PC-9 (cell line): ENCODE data around the gene TMEM86A. TPM values are rescaled to one million over a fixed set of nuclear protein-coding genes. Genes with fewer than 3 reads are reported as not detected.
"Not testable (repeated sequence)": the region's sequence is repeated elsewhere in the genome, so short reads cannot be mapped to it uniquely, and the experiment has no call there.

Experiments used
- BruUV-seq: library from RNA; stranded (reverse); fragments of 400-500 nt; replicated peaks from 2 replicates; lab custom pipeline; 2021; lab: Mats Ljungman, UMichigan
- CTCF ChIA-PET: fragments of 300-600 bp; sonication (Branson Sonifier 250); formaldehyde crosslinking; loops from one replicate; lab custom pipeline; 2022; ENCODE audit warnings: antibody characterized with exemption; lab: Charles Lee
- POLR2A ChIA-PET: fragments of 300-600 bp; sonication (Branson Sonifier 250); formaldehyde crosslinking; loops from one replicate; lab custom pipeline; 2022; ENCODE audit warnings: antibody characterized with exemption; ENCODE audit not compliant: unreplicated experiment; lab: Charles Lee
- DNase-seq, 2 experiments: peaks; one replicate each; pipeline versions ENCODE4 v3.0.0 to v3.0.0-alpha.2; 2015 to 2022; ENCODE audit warnings: mixed read lengths in 1 of 2
- H2AFZ ChIP-seq: fragments of 200-600 bp; sonication (generic); 2 replicates; pipeline ENCODE4 v1.8.1; 2017; ENCODE audit warnings: antibody characterized with exemption
- H3F3A ChIP-seq: fragments of 200-600 bp; sonication (generic); 2 replicates; pipeline ENCODE4 v1.8.1; 2017; ENCODE audit warnings: antibody characterized with exemption, mild to moderate bottlenecking, low read depth; ENCODE audit not compliant: insufficient read depth
- H3K27ac ChIP-seq: fragments of 200-600 bp; sonication (generic); 2 replicates; pipeline ENCODE4 v1.6.1; 2016; ENCODE audit warnings: mixed run types
- H3K27me3 ChIP-seq: fragments of 200-600 bp; sonication (generic); 2 replicates; pipeline ENCODE4 v1.6.1; 2016; ENCODE audit warnings: low read depth, mixed run types; ENCODE audit not compliant: insufficient read depth
- H3K36me3 ChIP-seq: fragments of 200-600 bp; sonication (generic); 2 replicates; pipeline ENCODE4 v1.6.1; 2016; ENCODE audit warnings: low read depth, mixed run types
- H3K4me1 ChIP-seq: fragments of 200-600 bp; sonication (generic); replicated peaks from 2 replicates; pipeline ENCODE4 v1.6.1; 2016; ENCODE audit warnings: mixed run types; ENCODE audit not compliant: insufficient read depth
- H3K4me2 ChIP-seq: fragments of 200-600 bp; sonication (generic); 2 replicates; pipeline ENCODE4 v1.6.1; 2017; ENCODE audit warnings: mixed run types
- H3K4me3 ChIP-seq: fragments of 200-600 bp; sonication (generic); 2 replicates; pipeline ENCODE4 v1.6.1; 2016; ENCODE audit warnings: mixed run types
- H3K79me2 ChIP-seq: fragments of 200-600 bp; sonication (generic); 2 replicates; pipeline ENCODE4 v1.6.1; 2017; ENCODE audit warnings: low read depth, mixed run types
- H3K9me2 ChIP-seq: fragments of 200-600 bp; sonication (generic); 2 replicates; pipeline ENCODE4 v1.8.1; 2017; ENCODE audit warnings: mild to moderate bottlenecking; ENCODE audit not compliant: insufficient read depth
- H3K9me3 ChIP-seq: fragments of 200-600 bp; sonication (generic); 2 replicates; pipeline ENCODE4 v1.8.1; 2016; ENCODE audit warnings: low read depth; ENCODE audit not compliant: insufficient read depth
- H4K20me1 ChIP-seq: fragments of 200-600 bp; sonication (generic); 2 replicates; pipeline ENCODE4 v1.8.1; 2017; ENCODE audit not compliant: insufficient read depth
- EZH2 ChIP-seq: fragments of 200-600 bp; sonication (generic); IDR thresholded peaks from 2 replicates; pipeline ENCODE4 v1.8.0; 2017; ENCODE audit warnings: antibody characterized with exemption, low read depth
- intact Hi-C: fragments of 100-400 bp; cut with micrococcal nuclease; formaldehyde crosslinking; loops from one replicate; pipeline ENCODE4 v1.10.0; 2022; ENCODE audit not compliant: unreplicated experiment
- total RNA-seq: library from RNA; stranded (reverse); gene quantifications from 2 replicates; pipeline ENCODE4 v1.2.3, GENCODE V29; 2021
- TF ChIP-seq, protein P1 (sequence below): fragments of 200-600 bp; sonication (generic); conservative IDR thresholded peaks from 2 replicates; pipeline ENCODE4 v1.6.1; 2017; ENCODE audit warnings: mixed run types, antibody characterized with exemption, mild to moderate bottlenecking, moderate library complexity

Gene TMEM86A
- total RNA-seq, 1 experiment from 2014 or later: 2.1 TPM

DNA sequence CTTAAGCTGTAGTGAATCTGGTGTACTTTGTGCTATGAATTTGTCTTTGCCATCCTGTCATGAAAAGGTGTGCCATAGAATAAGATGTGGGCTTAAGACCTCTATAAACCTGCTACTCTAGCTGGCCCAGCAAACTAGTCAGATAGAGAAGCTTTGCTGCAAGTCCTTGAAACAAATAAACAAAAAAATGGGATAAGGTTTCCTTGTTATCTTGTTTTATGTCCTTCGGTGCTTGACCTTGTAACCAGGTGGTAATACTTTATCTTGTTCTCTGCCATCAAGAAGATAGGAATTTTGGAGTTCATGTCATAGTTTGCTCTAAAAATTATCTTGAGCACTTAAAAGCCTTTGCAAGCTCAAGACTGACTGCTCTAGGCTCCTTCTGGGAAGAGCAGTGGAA lies 14.3 kb upstream of the TMEM86A start:
- H3K27me3 ChIP-seq: no peaks in the 10 kb centered on the region
- TF ChIP-seq EZH2: no peak
- TF ChIP-seq, protein P1, sequence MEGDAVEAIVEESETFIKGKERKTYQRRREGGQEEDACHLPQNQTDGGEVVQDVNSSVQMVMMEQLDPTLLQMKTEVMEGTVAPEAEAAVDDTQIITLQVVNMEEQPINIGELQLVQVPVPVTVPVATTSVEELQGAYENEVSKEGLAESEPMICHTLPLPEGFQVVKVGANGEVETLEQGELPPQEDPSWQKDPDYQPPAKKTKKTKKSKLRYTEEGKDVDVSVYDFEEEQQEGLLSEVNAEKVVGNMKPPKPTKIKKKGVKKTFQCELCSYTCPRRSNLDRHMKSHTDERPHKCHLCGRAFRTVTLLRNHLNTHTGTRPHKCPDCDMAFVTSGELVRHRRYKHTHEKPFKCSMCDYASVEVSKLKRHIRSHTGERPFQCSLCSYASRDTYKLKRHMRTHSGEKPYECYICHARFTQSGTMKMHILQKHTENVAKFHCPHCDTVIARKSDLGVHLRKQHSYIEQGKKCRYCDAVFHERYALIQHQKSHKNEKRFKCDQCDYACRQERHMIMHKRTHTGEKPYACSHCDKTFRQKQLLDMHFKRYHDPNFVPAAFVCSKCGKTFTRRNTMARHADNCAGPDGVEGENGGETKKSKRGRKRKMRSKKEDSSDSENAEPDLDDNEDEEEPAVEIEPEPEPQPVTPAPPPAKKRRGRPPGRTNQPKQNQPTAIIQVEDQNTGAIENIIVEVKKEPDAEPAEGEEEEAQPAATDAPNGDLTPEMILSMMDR: no peak
- ChIA-PET CTCF (no interaction called here), POLR2A (no interaction called here)
- H2AFZ ChIP-seq: no peak overlapping the region
- no peaks in the 10 kb centered on the region for H3K36me3 ChIP-seq
- H3K9me3 ChIP-seq: no peaks in the 10 kb centered on the region
- H3K4me3 ChIP-seq: no peak overlapping the region
- H3K27ac ChIP-seq: no peak overlapping the region
- H3K4me1 ChIP-seq: peaks cover 18% of the 10 kb centered on the region; the same call in 1 of the 2 replicates
- H3K4me2 ChIP-seq: no peak overlapping the region
- no peaks in the 10 kb centered on the region for H3K9me2 ChIP-seq
- no peak for DNase-seq
- no peaks in the 10 kb centered on the region for H4K20me1 ChIP-seq
- BruUV-seq: no TSS peak
- peaks cover 4% of the 10 kb centered on the region; the same call in 1 of the 2 replicates for H3F3A ChIP-seq
- intact Hi-C loops: no loop called here
- H3K79me2 ChIP-seq: no peaks in the 10 kb centered on the region

DNA sequence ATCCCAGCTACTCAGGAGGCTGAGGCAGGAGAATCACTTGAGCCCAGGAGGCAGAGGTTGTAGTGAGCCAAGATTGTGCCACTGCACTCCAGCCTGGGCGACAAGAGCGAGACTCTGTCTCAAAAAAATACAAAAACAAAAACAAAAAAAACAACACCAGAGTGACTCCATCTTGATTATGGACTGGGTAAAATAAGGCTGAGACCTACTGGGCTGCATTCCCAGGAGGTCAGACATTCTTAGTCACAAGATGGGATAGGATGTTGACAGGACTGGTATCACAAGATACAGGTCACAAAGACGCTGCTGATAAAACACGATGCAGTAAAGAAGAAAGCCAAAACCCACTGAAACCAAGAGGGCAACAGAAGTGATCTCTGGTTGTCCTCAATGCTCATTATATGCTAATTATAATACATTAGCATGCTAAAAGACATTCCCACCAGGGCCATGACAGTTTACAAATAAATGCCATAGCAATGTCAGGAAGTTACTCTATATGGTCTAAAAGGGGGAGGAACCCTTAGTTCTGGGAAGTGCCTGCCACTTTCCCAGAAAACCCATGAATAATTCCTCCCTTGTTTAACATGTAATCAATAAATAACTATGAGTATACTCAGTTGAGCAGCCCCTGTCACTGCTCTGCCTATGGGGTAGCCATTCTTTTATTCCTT lies 7.0 kb upstream of the TMEM86A start:
- CTCF ChIA-PET, H3F3A ChIP-seq, H3K27ac ChIP-seq, DNase-seq, H4K20me1 ChIP-seq, BruUV-seq, H3K9me2 ChIP-seq, H3K9me3 ChIP-seq, H3K79me2 ChIP-seq, intact Hi-C loops, POLR2A ChIA-PET, H2AFZ ChIP-seq, H3K4me1 ChIP-seq, H3K36me3 ChIP-seq, H3K4me3 ChIP-seq, H3K27me3 ChIP-seq, H3K4me2 ChIP-seq: not testable (repeated sequence)

DNA sequence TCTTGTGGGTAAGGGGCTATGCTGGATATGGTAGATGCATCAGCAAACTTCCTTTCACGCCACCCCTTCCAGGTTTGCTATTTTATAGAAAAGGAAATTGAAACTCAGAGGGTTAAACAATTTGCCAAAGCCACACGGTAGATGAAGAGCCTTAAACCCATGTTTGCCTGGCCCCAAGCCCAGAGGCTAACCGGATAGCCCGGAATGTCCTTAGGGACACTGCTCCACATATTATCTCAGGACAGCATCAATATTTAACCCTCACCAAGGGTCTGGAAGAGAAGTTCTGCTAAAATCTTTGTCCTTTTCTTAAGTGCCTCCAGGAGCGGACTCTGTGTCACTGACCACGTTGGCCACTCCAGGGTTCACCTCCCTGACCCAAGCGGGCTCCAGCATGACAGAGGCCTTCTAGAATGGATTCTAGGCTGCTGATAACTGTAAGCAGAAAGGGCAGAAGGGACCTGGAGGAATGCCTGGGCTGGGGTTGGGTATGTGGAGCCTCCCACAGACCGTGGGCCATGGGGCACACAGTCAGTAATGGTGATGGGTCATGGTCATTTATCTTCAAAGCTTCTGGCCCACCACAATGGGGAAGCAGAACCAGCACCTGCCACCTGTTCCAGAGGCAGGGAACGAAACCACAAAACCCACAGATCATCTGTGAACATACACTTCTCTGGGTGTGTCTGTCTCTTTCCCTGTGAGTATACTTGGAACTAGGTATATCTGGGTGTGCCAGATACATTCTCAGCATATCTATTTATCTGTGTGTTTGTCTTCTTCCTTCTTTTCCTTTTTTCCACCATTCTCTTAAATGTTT lies 5.4 kb upstream of the TMEM86A start:
- H3K9me3 ChIP-seq: no peaks in the 10 kb centered on the region

More for the DNA sequence above, 5.4 kb upstream of the TMEM86A start:
- BruUV-seq: no TSS peak
- Histone ChIP-seq H4K20me1 (no peaks in the 10 kb centered on the region), H3K27ac (no peak overlapping the region), H3K4me1 (peaks cover 12% of the 10 kb centered on the region), H3K79me2 (no peaks in the 10 kb centered on the region), H2AFZ (no peak overlapping the region), H3K9me2 (no peaks in the 10 kb centered on the region; the same call in 1 of the 2 replicates), H3K27me3 (no peaks in the 10 kb centered on the region), H3F3A (peaks cover 18% of the 10 kb centered on the region; the same call in 1 of the 2 replicates), H3K4me3 (no peak overlapping the region), H3K4me2 (no peak overlapping the region), H3K36me3 (no peaks in the 10 kb centered on the region)
- intact Hi-C loops: no loop called here
- CTCF ChIA-PET: no interaction called here
- POLR2A ChIA-PET: no interaction called here
- no peak for DNase-seq
- TF ChIP-seq, protein P1: no peak
- TF ChIP-seq EZH2: no peak
